Astrocyte of the cerebellum (primary cell): ENCODE results near the gene CAMTA1.

Experiments
- DNase-seq: peaks from one replicate; pipeline ENCODE4 v3.0.0-alpha.2; 2011; ENCODE audit warnings: low read depth
- H3K4me3 ChIP-seq: 2 replicates; pipeline ENCODE4 v1.5.1; 2011; ENCODE audit warnings: mild to moderate bottlenecking, low read depth, low read length, moderate library complexity
- in situ Hi-C: cut with HindIII; loops from 2 replicates; pipeline ENCODE4 v1.10.0; 2017; ENCODE audit warnings: low sequenced_read_pairs
- TF ChIP-seq, protein P1 (sequence below): IDR thresholded peaks from 2 replicates; pipeline ENCODE4 v1.5.1; 2012; ENCODE audit warnings: low read length, low read depth, moderate library complexity, mild to moderate bottlenecking; ENCODE audit errors: missing control alignments

CAMTA1 gene

DNA sequence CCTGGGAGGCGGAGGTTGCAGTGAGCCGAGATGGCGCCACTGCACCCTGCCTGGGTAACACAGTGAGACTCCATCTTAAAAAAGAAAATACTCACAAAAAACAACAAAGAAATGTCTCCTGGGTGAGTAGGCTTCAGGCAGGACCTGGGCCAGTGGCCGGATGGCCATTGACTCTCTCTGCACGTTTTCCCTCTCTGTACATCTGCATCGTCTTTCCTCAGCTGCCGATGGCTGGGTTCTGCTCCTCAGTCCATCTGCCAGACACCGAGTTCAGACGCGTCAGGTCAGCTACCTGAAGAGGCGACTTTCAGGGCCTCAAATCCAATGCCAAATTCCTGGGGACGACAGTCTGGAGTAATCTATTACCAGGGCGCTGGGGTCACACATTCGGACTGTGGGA, 199.3 kb downstream of the CAMTA1 start:
- TF ChIP-seq, protein P1, sequence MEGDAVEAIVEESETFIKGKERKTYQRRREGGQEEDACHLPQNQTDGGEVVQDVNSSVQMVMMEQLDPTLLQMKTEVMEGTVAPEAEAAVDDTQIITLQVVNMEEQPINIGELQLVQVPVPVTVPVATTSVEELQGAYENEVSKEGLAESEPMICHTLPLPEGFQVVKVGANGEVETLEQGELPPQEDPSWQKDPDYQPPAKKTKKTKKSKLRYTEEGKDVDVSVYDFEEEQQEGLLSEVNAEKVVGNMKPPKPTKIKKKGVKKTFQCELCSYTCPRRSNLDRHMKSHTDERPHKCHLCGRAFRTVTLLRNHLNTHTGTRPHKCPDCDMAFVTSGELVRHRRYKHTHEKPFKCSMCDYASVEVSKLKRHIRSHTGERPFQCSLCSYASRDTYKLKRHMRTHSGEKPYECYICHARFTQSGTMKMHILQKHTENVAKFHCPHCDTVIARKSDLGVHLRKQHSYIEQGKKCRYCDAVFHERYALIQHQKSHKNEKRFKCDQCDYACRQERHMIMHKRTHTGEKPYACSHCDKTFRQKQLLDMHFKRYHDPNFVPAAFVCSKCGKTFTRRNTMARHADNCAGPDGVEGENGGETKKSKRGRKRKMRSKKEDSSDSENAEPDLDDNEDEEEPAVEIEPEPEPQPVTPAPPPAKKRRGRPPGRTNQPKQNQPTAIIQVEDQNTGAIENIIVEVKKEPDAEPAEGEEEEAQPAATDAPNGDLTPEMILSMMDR = no peak

DNA sequence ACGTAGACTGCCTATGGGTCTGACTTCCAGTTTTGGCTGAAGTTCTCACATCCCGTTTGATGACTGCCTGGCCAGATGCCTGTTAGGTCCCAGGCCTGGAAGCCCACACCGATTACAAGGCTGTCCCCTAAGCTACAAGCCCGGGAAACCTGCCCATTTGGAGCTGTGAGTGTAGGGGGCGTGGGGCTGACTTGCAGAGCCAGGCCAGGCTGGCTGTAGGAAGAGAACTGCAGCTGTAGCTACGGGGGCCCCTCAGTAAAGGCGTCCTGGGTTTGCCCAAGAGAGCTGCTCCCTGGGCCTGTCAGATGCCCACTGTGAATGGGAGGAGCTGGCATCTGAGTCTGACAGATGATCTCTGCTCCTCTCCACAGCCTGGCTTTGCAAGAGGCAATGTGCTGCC, 199.7 kb downstream of the CAMTA1 start:
- in situ Hi-C loops = no loop called here
- no peak overlapping the region for H3K4me3 ChIP-seq
- TF ChIP-seq, protein P1 = no peak
- DNase-seq = no peak

More for the DNA sequence above, 199.3 kb downstream of the CAMTA1 start:
- in situ Hi-C loops = no loop called here
- H3K4me3 ChIP-seq = no peak overlapping the region
- DNase-seq = no peak

DNA sequence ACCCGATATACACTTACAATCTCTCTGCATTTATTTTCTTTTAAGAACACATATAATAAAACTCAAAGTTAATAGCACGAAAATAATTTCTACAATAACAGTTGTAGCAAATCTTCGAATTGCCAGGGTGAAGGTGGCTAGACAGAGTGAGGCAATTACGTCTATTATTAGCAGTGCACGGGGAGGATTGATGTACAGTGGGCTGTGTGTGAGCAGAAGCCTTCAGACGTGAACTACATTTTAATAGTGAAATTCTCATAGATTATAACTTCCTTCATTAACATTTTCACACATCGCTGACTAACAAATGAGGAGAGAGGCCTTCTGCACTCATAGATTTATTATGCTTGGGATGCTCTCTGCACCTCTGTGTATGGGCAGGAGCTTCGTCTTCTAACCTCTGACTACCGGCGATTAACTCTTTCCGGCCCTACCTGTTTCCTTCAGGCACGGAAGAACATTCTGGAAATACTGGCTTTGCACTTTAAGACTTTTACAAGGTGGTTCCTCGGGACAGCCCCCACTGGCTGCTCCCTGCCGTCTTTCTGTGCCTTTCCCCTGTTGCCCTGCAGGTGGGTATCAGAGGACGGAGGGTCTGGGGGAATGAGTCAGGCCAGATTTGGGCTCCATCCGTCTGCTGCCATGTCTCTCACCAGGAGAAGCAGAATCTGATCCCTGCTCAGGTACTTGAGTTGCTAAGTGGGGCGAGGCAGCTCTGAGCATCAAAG, 200.5 kb downstream of the CAMTA1 start:
- DNase-seq = no peak
- TF ChIP-seq, protein P1 = no peak
- in situ Hi-C loops = no loop called here
- no peak overlapping the region for H3K4me3 ChIP-seq

DNA sequence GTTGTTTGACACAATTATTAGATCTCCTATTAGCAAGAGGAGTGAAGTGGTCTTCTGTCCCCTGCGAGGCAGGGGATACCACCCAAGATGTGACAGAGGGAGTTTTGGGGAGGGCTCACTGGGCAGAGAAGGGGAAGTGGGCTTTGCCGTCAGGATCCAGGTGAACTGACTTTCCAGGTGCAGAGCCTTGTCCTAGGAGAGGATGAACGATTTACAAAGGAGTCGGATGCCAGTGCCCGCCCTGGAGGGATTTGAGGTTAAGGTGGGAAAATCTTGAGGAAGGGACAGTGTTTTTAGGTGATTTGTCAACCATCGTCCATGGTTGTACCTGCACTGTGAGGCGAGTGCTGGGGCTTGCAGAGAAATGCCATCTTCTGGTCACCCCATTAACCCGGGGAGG, 201.0 kb downstream of the CAMTA1 start:
- no peak overlapping the region for H3K4me3 ChIP-seq
- in situ Hi-C loops = no loop called here
- DNase-seq = no peak
- TF ChIP-seq, protein P1 = no peak

DNA sequence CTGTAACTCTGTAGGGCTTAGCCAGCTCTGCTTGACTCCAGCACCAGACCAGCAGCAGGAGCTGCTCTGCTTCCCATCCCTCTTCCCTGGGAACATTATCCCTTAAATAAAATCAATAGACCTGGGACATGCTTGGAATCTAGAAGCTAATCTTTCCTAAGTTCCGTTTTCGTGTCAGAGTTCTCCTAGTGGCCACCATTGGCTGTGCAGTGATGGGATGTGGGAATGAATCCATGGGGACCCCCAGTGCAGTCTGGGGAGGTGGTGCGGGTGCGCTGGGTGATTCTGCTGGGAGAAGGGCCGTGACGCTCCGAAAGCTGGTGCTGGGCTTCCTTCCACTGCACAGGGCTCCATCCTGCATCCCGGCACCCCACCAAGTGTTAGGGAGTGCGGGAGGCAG, 202.7 kb downstream of the CAMTA1 start:
- no peak overlapping the region for H3K4me3 ChIP-seq
- no peak for DNase-seq
- in situ Hi-C loops = no loop called here
- TF ChIP-seq, protein P1 = no peak

DNA sequence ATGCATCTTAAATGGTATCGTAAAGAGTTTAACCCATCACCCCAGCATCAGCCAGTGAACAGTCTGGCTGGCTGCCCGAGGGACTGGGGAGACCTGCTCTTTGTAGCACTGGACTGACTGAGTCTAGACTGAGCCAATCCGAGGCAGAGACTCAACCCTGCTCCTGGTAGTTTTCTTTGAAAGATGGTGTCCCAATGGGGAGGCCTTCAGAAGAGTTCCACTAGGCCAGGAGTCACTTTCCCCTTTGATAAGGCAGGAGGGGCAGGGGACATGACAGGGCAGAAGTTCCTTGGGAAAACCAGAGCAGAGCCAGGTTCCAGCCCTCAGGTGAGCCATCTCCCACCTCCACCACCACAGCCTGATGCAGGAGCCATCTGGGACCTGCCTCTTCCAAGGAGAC, 203.5 kb downstream of the CAMTA1 start:
- no peak for DNase-seq
- in situ Hi-C loops = no loop called here
- no peak overlapping the region for H3K4me3 ChIP-seq
- TF ChIP-seq, protein P1 = no peak
